ENCODE results near the gene MAP7D1.
"Not testable (repeated sequence)": the region's sequence is repeated elsewhere in the genome, so short reads cannot be mapped to it uniquely, and the experiment has no call there.

MAP7D1 gene

DNA sequence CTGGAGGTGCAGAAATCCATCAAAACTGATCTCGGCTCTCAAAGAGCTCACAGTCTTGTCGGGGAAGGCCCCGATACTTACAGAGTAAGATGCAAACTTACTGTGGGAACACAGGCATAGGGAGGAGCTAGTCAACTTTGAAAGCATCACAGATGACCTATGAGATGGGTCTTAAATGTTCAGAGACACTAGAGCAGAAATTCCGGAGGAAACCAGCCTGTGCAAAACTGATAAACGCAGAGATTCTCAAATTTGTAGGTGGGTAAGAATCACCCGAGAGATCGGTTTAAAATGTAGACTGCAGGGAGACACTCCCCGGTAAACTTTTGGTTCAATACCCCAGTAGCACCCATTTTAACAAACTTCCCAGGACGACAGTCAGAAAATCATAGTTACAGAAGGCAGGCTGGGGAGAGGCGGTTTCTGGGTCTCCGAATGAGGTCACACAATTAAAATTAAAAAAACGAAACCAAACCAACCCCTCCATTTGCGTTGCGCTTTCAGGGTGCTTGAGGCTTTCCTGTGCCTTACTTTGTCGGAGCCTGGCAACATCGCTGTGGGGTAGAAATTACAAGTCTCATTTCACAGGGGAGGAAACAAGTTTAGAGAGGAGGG lies 67.5 kb downstream of the MAP7D1 start:
- TF ChIP-seq, protein P1, sequence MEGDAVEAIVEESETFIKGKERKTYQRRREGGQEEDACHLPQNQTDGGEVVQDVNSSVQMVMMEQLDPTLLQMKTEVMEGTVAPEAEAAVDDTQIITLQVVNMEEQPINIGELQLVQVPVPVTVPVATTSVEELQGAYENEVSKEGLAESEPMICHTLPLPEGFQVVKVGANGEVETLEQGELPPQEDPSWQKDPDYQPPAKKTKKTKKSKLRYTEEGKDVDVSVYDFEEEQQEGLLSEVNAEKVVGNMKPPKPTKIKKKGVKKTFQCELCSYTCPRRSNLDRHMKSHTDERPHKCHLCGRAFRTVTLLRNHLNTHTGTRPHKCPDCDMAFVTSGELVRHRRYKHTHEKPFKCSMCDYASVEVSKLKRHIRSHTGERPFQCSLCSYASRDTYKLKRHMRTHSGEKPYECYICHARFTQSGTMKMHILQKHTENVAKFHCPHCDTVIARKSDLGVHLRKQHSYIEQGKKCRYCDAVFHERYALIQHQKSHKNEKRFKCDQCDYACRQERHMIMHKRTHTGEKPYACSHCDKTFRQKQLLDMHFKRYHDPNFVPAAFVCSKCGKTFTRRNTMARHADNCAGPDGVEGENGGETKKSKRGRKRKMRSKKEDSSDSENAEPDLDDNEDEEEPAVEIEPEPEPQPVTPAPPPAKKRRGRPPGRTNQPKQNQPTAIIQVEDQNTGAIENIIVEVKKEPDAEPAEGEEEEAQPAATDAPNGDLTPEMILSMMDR (IDR thresholded peaks at IDR 0.05; ENCODE audit: low read depth, low read length) = no peak
- DNase-seq (ENCODE audit: extremely low read depth, low read depth) = no peak

DNA sequence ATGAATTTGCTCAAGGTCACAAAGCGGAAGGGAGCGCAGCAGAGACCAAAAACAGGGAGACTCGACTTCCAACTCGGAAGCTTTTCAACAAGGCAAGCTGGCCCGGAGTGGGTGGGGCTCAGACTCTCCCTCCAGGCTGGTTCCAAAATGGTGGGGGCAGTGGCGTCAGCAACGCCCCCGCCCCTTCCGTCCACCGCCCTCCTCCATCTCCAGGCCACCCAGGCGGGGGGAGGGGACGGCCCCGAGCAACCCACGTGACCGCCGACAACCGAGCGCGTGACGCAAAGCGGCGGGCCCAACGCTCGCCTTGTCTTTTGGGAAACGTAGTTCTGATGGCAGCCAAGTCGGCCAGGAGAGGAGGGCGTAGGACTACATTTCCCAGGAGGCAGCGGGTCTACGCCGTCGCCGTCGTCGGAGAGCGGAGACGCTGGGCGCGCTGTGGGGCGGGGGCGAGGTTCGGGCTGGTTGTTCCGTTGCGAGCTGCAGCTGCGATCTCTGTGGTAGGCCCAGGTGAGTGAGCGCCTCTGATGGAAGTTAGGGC lies 68.1 kb downstream of the MAP7D1 start, which contains the start of gene THRAP3:
Gene THRAP3, plus strand, starts transcription at position 448 of the 541 bp plus-strand sequence. CDS start 58,121 bp downstream, outside the sequence.
- TF ChIP-seq, protein P1 (IDR thresholded peaks at IDR 0.05; ENCODE audit: low read depth, low read length) = no peak
- DNase-seq (ENCODE audit: extremely low read depth, low read depth) = peak; percentile 98

DNA sequence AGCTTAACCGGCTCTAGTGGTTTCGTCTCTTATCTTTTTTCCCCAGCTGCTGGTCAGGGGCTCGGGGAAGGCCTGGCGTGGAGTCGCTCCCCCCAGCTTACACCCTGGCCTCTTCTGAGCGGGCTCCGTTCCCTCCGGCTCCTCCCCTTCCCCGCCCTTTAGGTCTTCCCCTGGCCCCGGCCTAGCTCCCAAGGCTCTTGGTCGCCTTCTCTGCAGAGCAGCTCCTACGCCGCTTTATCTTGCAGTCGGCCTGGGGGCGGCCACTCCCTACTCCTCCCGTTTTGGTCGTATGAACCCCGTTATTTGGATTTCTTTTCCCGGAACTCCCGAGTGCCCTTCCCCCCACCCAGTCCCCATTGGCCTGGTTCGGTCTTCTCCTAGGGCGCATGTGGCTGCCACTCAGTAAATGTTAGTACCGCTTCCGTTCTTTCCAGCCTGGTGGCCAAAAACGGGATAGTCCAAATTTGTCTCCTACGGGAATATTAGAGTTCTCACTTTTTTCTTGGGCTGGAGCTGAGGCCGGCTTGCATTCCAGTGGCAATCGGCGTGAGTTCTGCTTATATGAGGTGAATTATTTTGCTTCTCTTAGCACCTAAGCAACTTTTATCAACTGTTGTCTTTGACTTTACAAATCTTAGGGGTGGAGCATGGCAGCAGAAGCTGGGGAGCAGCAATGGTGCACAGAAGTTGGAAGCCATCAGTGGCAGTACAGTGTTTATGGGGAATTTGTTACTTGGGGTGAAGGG lies 68.8 kb downstream of the MAP7D1 start:
- TF ChIP-seq, protein P1 (IDR thresholded peaks at IDR 0.05; ENCODE audit: low read depth, low read length) = peak; percentile 40
- peak; percentile 56 for DNase-seq (ENCODE audit: extremely low read depth, low read depth)

DNA sequence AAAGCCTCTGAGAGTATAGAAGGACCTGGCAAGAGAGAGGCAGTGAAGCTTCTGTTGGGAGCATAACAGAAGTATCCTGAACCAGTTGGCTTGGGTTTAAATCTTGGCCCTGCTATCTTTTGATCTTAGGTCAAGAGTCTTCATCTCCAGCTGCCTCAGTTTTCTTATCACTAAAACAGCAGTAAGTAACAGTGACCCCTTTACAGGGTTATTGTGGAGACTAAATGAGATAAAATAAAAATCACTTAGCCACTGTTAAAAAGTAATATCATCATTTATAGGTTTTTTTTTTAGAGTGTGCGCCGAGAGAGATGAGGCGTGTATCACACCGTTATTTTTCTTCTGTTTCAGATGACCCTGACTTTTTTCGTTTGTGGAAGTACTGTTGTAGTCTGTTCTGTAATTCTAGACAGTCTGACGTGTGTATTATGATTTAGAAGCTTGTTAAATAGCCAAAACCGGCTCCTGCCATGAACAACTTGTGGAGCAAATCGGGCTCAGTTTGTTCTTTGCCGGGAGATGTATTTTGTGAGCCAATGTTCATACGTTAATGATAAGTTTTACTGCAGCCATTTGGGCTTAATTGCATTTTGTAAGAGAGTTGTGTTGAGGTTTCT lies 69.4 kb downstream of the MAP7D1 start:
- TF ChIP-seq, protein P1 (IDR thresholded peaks at IDR 0.05; ENCODE audit: low read depth, low read length) = no peak
- DNase-seq (ENCODE audit: extremely low read depth, low read depth) = no peak

DNA sequence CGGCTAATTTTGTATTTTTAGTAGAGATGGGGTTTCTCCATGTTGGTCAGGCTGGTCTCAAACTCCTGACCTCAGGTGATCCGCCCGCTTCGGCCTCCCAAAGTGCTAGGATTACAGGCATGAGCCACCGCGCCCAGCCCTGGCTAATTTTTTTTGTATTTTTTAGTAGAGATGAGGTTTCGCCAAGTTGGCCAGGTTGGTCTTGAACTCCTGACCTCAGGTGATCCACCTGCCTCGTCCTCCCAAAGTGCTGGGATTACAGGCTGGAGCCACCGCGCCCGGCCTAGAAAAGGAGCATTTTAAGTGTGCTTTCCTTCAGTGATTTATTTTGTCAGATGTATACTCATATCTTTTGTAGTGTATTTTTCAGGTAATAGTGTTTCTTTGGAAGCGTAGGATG lies 74.3 kb downstream of the MAP7D1 start:
- DNase-seq (ENCODE audit: extremely low read depth, low read depth) = not testable (repeated sequence)
